ENCODE data around the gene ABCC1. TPM values are rescaled to one million over a fixed set of nuclear protein-coding genes. Genes with fewer than 3 reads are reported as not detected.
A peak's percentile ranks its signal among the peaks of the same experiment; 100 is the strongest.

ABCC1 gene
- total RNA-seq, 4 donors from 2014 or later, result 12.1 to 39.2 (median 18.6) TPM

GRCh38 chr16:16022683-16023064, 73.3 kb downstream of the ABCC1 start:
- intact Hi-C loops (cut with DNase I; ENCODE audit: low total_unique reads), result no loop called here
- Histone ChIP-seq H3K4me1 (peaks cover 6 to 15% of the 10 kb centered on the region in 2 donors), H3K27me3 (no peaks in the 10 kb centered on the region), H3K27ac (peak overlapping the region; percentile 82 to 86), H3K36me3 (no peaks in the 10 kb centered on the region), H3K9me3 (no peaks in the 10 kb centered on the region), H3K4me3 (no peak overlapping the region)
- TF ChIP-seq CTCF (IDR thresholded peaks at IDR 0.05) (no peak), POLR2A (IDR thresholded peaks at IDR 0.05) (no peak)
- DNase-seq, result no peak

GRCh38 chr16:16025214-16025968, 76.0 kb downstream of the ABCC1 start:
- no peaks in the 10 kb centered on the region for H3K9me3 ChIP-seq
- TF ChIP-seq CTCF (IDR thresholded peaks at IDR 0.05) (no peak), POLR2A (IDR thresholded peaks at IDR 0.05) (no peak)
- peaks cover 6 to 15% of the 10 kb centered on the region in 2 donors for H3K4me1 ChIP-seq
- H3K27ac ChIP-seq, result peak overlapping the region; percentile 48 to 52
- no peak for DNase-seq
- intact Hi-C loops (cut with DNase I; ENCODE audit: low total_unique reads), result no loop called here
- H3K27me3 ChIP-seq, result no peaks in the 10 kb centered on the region
- no peaks in the 10 kb centered on the region for H3K36me3 ChIP-seq
- no peak overlapping the region for H3K4me3 ChIP-seq

- Histone ChIP-seq H3K36me3 (no peaks in the 10 kb centered on the region), H3K27ac (no peak overlapping the region), H3K27me3 (no peaks in the 10 kb centered on the region), H3K4me1 (peaks cover under 1 to 1% of the 10 kb centered on the region in 2 donors), H3K4me3 (no peak overlapping the region), H3K9me3 (no peaks in the 10 kb centered on the region)
- intact Hi-C loops (cut with DNase I; ENCODE audit: low total_unique reads), result no loop called here
- no peak for DNase-seq
- TF ChIP-seq CTCF (IDR thresholded peaks at IDR 0.05) (no peak), POLR2A (IDR thresholded peaks at IDR 0.05) (no peak)
These were observed 78.4 kb downstream of the ABCC1 start for GRCh38 chr16:16027728-16028310.

- no peaks in the 10 kb centered on the region for H3K9me3 ChIP-seq
- no peaks in the 10 kb centered on the region for H3K36me3 ChIP-seq
- intact Hi-C loops (cut with DNase I; ENCODE audit: low total_unique reads), result no loop called here
- H3K4me1 ChIP-seq, result no peaks in the 10 kb centered on the region
- TF ChIP-seq CTCF (IDR thresholded peaks at IDR 0.05) (no peak), POLR2A (IDR thresholded peaks at IDR 0.05) (no peak)
- no peaks in the 10 kb centered on the region for H3K27me3 ChIP-seq
- no peak overlapping the region for H3K4me3 ChIP-seq
- H3K27ac ChIP-seq, result peak overlapping the region; percentile 11 to 47
- DNase-seq, result no peak
These were observed 79.0 kb downstream of the ABCC1 start for GRCh38 chr16:16028311-16028999.
